ENCODE measurements around the gene HAAO. TPM values are rescaled to one million over a fixed set of nuclear protein-coding genes. Genes with fewer than 3 reads are reported as not detected.

HAAO gene
- polyA plus RNA-seq, 1 experiment = 0.54 TPM

DNA sequence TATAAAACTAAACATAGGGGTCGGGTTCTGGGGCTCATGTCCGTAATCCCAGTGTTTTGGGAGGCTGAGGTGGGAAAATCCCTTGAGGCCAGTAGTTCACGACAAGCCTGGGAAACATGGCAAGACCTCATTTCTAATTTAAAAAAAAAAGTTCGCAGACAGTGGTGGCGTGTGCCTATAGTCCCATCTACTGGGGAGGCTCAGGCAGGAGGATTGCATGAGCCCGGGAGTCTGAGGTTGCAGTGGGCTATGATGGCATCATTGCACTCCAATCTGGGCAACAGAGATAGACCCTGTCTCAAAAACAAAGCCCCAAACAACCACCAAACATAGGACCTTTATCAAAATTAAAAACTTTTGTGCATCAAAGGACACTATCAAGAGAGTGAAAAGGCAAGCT, 9.8 kb upstream of the HAAO start:
- TF ChIP-seq CTCF (IDR thresholded peaks at IDR 0.05; ENCODE audit: insufficient read depth, low read depth, low read length) = no peak
- H3K27me3 ChIP-seq (ENCODE audit: control insufficient read depth, insufficient read depth, low read length) = peaks cover 1% of the 10 kb centered on the region; the same call in 1 of the 2 replicates
- POLR2A ChIA-PET = no interaction called here
- H3K4me3 ChIP-seq (ENCODE audit: low read depth, low read length) = no peak overlapping the region
- no peaks in the 10 kb centered on the region for H3K36me3 ChIP-seq (ENCODE audit: control insufficient read depth, insufficient read depth, low read length)
- CTCF ChIA-PET = no interaction called here
- no peak for DNase-seq (ENCODE audit: low read depth)

DNA sequence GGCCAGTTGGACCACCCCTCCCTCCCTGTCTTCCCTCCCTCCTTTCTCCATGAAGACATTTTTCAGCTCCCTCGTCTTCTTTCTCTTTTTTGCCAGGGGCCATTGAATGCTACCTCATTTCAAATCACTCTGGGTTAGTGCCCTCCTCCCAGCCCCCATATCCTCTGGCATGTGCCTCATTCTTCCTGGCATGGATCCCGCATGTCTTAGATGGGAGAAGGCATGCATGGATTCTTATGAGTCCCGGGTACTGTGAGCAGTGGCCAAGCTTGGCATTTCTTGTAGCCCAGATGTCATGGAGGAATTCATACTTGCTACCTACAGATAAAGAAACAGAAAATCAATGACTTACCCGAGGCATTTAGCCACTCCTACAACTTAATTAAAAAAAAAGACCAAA, 9.0 kb upstream of the HAAO start:
- Histone ChIP-seq H3K4me3 (ENCODE audit: low read depth, low read length) (no peak overlapping the region), H3K36me3 (ENCODE audit: control insufficient read depth, insufficient read depth, low read length) (no peaks in the 10 kb centered on the region), H3K27me3 (ENCODE audit: control insufficient read depth, insufficient read depth, low read length) (peaks cover 1% of the 10 kb centered on the region; the same call in 1 of the 2 replicates)
- POLR2A ChIA-PET = no interaction called here
- no peak for DNase-seq (ENCODE audit: low read depth)
- CTCF ChIA-PET = no interaction called here
- no peak for TF ChIP-seq CTCF (IDR thresholded peaks at IDR 0.05; ENCODE audit: insufficient read depth, low read depth, low read length)

- no peak for TF ChIP-seq CTCF (IDR thresholded peaks at IDR 0.05; ENCODE audit: insufficient read depth, low read depth, low read length)
Observed at GRCh38 chr2:42800981-42801380, 8.6 kb upstream of the HAAO start.

GRCh38 chr2:42800461-42800962, 8.1 kb upstream of the HAAO start:
- Histone ChIP-seq H3K27me3 (ENCODE audit: control insufficient read depth, insufficient read depth, low read length) (peaks cover 1% of the 10 kb centered on the region; the same call in 1 of the 2 replicates), H3K36me3 (ENCODE audit: control insufficient read depth, insufficient read depth, low read length) (no peaks in the 10 kb centered on the region), H3K4me3 (ENCODE audit: low read depth, low read length) (no peak overlapping the region)
- TF ChIP-seq CTCF (IDR thresholded peaks at IDR 0.05; ENCODE audit: insufficient read depth, low read depth, low read length) = no peak
- POLR2A ChIA-PET = no interaction called here
- CTCF ChIA-PET = no interaction called here
- no peak for DNase-seq (ENCODE audit: low read depth)

More at GRCh38 chr2:42800981-42801380, 8.6 kb upstream of the HAAO start:
- no peak for DNase-seq (ENCODE audit: low read depth)
- CTCF ChIA-PET = no interaction called here
- peaks cover 1% of the 10 kb centered on the region; the same call in 1 of the 2 replicates for H3K27me3 ChIP-seq (ENCODE audit: control insufficient read depth, insufficient read depth, low read length)
- H3K36me3 ChIP-seq (ENCODE audit: control insufficient read depth, insufficient read depth, low read length) = no peaks in the 10 kb centered on the region
- POLR2A ChIA-PET = no interaction called here
- no peak overlapping the region for H3K4me3 ChIP-seq (ENCODE audit: low read depth, low read length)

GRCh38 chr2:42799881-42800280, 7.5 kb upstream of the HAAO start:
- DNase-seq (ENCODE audit: low read depth) = no peak
- 0 out of 2 replicates have a peak, but pooled peaks cover 1% of the 10 kb centered on the region for H3K27me3 ChIP-seq (ENCODE audit: control insufficient read depth, insufficient read depth, low read length)
- ChIA-PET CTCF (no interaction called here), POLR2A (no interaction called here)
- no peak for TF ChIP-seq CTCF (IDR thresholded peaks at IDR 0.05; ENCODE audit: insufficient read depth, low read depth, low read length)
- H3K4me3 ChIP-seq (ENCODE audit: low read depth, low read length) = no peak overlapping the region
- H3K36me3 ChIP-seq (ENCODE audit: control insufficient read depth, insufficient read depth, low read length) = no peaks in the 10 kb centered on the region

Measured in BJ (cell line).